ENCODE measurements around the gene ZNF776.
"Not testable (repeated sequence)": the region's sequence is repeated elsewhere in the genome, so short reads cannot be mapped to it uniquely, and the experiment has no call there.

ZNF776 gene

DNA sequence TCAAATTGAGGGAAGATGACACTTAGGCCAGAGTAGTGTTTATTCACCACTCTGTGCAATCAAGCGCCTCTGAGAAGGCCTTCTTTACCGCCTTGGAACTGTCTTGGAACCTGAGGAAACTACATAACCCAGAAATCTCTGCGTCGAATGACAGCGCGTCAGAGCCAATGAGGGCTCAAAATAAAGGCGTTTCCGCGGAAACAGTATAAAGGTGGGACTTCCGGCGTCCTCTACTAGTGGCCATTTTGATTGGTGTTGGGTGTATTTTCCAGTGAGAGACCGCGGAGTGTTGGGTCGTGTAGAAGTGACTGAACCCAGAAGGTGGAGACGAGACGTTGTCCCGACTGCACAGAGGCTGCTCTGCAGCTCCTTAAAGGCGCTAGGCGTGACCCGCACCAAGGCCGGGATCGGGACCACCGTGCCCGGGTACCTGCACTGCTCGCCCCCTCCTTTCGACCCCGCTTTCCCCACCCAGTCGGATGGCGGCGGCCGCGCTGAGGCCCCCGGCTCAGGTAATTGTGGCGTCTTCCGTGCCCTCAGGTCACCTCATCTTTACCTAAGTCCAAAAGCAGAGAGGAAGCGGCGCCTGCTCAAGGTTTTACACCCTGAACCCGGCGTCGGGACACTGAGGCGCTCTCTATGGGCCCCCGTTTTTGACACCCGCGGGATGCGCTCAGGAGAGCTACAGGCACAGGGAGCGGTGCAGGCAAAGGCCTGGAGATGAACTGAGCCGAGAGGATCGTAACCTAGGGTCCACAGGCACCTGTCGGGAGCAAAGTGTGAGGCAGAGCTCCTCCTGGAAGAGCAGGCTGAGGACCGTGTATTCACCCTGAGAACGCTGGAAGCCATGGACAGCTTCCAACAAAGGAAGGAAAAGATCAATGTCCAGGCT lies at the start of gene ZNF776:
ZNF776 (plus strand) TSS at position 236 of the 892 bp plus-strand sequence; CDS start at position 480, 244 bp downstream.
- peak; percentile 70 to 74 for DNase-seq (ENCODE audit: low read depth in 2 of 2)

DNA sequence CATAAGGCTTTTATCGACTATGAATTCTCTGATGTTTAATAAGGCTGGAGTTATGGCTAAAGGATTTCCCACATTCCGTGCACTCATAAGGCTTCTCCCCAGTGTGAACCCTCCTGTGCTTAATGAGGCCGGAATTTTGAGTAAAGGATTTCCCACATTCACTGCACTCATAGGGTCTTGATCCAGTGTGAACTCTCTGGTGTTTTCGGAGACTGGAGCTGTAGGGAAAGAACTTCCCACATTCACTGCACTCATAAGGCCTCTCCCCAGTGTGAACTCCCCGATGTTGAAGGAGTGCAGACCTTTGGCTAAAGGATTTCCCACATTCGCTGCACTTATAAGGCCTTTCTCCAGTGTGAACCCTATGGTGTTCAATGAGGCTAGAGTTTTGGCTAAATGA lies 45.0 kb upstream of the ZNF776 start:
- DNase-seq (ENCODE audit: low read depth in 2 of 2) = no peak

DNA sequence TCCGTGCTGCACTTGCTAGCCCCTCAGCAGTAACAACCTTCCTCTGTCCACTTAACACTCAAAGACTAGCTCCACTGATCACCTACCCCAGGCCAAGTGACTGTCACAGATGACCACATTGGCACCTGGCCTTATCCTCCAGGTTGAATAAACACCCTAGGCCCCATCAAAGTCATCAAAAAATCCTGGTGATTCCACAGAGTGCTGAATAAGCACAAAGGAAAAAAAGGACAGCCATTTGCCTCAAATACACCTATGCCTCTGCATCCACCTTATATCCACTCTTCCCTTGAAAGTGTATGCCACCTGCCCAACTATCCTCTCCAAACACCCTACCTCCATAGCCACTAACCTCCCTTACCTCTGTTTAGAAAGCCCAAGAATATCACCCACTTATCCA lies 40.3 kb upstream of the ZNF776 start:
- DNase-seq (ENCODE audit: low read depth in 2 of 2) = no peak

DNA sequence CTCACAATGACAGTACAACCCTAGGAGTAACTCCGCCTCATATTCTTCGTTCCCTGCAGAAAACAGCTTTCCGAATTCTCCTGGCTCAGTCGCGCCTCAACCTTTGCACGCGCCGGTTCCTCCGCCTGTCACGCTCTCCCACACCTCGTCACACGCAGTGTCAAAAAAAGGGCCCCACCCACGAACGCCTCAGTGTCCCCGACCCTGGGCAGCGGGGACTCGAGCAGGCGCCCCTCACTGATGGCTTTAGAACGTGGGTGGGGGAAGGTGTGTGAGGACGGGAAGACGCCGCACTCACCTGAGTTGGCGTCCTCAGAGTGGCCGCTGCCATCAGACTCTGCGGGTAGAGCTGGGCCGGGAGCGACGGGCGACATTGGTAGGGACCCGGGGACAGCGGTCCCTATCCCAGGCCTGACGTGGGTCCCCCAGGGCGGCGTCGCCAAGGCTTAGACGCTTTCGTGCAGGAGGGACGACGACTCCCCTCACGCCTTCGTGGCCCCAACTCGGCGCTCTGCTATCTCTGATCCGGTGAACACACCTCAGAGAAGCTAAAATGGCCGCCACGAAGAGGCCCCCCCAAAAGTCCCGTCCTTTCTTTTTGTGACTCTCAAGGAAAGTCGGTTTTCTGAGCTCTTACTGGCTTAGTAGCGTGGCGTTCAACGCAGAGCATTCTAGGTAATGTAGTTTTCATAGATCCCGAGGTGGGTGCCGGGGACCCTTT lies 37.8 kb upstream of the ZNF776 start, which contains the start of gene ZNF154:
ZNF154 (minus strand) TSS at position 564 of the 721 bp plus-strand sequence; CDS start at position 331, 233 bp downstream.
- no peak for DNase-seq (ENCODE audit: low read depth in 2 of 2)

DNA sequence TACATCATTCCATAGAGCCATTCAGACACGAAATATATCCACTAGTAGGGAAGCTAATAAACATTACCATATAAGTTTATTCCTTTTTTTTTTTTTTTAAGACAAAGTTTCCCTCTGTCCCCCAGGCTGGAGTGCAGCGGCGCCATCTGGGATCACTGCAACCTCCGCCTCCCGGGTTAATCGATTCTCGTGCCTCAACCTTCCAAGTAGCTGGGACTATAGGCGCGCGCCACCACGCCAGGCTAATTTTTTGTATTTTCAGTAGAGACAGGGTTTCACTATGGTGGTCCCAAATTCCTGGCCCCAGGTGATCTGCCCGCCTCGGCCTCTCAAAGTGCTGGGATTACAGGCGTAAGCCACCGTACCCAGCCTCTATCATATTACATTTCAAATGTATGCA lies 37.0 kb upstream of the ZNF776 start:
- no peak for DNase-seq (ENCODE audit: low read depth in 2 of 2)

DNA sequence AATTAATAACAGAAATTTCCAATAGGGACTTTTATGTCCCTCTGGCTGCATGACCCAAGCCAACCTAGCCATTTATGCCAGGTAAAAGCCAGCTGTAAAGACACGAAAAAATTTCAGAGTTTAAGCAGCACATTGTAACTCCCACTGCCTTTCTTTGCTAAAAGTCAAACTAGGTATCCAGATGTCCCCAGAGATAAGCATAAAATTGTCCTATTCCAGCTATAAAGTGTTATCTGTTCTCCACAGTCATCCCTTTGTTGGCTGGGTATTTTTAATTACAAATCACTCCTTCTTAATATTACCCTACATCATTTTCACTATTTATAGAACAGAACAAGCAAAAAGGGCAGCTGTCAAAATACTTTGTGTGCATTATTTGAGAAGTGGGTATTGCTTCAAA lies 34.4 kb upstream of the ZNF776 start:
- DNase-seq (ENCODE audit: low read depth in 2 of 2) = no peak

DNA sequence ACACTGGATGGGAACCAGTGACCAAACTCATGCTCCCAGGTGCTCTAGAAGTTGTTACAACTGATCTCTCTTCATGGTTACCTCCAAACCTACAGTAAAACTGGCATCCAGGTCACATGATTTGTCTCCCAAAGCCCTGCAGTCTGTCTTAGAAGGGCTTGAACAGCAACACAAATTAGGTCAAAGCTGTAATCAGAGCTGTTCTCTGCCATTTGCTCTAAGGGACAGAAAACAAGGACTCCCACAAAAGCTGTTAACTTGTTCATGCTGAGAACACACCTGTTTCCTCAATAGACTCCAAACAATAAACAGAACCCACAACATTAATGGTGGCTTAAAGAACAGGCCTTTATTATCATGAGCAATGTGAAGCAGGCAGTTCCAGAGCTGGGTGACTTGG lies 27.2 kb upstream of the ZNF776 start:
- DNase-seq (ENCODE audit: low read depth in 2 of 2) = no peak

DNA sequence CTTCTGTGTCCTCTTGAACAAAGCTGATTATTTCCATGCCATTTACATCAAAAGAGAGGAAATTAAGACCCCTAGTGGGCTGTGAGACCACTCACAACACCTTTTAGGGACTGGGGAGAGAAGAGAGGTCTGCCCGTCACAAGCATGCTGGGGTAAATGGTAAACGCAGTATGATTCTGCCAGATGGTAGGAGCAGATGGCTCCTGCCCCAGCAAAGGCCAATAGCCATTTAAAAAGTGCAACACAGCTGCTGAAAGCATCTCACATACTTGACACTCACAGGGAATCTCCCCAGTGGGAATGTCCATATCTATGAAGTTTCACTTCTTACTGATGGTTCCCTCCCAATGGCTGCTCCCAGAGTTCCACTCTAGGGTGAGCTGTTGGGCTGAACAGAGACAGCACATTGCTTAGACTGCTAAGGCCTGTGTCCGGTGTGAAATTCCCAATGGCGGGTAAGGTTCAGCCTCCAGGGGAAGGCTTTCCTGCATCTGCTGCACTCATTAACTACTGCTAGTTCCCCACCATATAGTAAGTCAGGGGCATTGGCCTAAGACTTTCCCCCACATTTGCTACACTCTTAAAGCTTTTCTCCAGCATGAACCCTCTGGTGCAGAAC lies 26.6 kb upstream of the ZNF776 start:
- no peak for DNase-seq (ENCODE audit: low read depth in 2 of 2)

DNA sequence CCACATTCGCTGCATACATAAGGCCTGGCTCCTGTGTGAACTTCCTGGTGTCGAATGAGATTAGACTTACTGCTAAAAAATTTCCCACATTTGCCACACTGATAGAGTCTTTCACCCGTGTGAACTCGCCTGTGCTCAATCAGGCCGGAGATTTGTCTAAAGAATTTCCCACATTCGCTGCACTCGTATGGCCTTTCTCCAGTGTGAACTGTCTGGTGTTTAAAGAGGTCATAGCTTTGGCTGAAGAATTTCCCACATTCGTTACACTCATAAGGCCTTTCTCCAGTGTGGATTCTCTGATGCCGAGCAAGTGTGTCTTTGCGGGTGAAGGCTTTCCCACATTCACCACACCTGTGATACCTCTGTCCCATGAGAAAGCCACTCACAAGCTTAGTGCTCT lies 25.7 kb upstream of the ZNF776 start:
- no peak for DNase-seq (ENCODE audit: low read depth in 2 of 2)

DNA sequence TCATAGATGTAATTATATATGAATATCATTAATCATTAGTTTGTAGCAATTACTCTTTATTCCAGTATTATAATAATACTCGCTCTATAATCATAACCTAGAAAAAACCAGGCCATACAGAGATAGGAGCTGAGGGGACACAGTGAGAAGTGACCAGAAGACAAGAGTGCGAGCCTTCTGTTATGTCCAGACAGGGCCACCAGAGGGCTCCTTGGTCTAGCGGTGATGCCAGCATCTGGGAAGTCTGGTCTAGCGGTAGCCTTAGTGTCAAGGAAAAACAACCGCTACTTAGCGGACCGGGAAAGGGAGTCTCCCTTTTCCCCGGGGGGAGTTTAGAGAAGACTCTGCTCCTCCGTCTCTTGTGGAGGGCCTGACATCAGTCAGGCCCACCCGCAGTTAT lies 8.3 kb upstream of the ZNF776 start:
- DNase-seq (ENCODE audit: low read depth in 2 of 2) = not testable (repeated sequence)

DNA sequence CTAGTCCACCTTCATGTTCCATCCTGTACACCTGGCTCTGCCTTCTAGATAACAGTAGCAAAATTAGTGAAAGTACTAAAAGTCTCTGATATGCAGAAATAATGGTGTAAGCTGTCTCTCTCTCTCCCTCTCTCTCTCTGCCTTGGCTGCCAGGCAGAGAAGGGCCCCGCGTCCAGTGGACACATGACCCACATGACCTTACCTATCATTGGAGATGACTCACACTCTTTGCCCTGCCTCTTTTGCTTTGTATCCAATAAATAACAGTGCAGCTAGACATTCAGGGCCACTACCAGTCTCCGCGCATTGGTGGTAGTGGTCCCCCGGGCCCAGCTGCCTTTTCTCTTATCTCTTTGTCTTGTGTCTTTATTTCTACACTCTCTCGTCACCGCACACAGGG lies 7.8 kb upstream of the ZNF776 start:
- DNase-seq (ENCODE audit: low read depth in 2 of 2) = not testable (repeated sequence)

DNA sequence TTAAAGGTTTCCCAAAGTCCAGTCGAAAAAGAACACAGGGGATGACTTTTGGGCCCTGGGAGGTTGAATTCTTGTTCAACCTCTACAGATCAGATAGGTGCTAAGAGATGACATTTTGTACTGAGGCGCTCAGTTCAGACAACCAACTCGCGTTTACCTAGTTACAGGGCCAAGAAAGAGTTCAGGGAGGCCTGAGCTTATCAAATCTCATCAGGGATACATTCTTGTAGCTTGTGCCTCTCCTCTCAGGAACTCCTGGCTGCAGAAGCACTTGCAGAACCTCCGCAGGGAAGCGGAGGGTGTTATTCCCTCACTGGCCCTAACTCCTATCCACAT lies 825 bp downstream of the ZNF776 start:
- DNase-seq (ENCODE audit: low read depth in 2 of 2) = no peak

DNA sequence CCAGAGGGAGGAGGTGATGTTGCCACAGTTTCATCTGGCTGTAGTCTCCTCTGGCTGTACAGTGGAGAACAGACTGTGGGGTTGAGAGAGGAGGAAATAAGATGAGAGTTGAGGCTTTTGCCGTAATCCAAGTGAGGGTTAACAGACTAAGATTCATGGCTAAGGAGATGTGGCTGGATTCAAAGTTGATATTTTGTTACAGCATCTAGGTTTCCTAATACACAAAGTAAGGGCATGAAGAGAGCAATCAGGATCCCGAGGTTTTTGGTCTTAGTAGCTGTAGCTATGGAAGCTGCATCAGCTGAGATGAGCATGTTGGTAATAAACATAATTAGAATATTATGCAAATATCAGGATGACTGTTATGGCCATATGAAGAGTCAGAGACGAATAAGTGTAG lies 1.4 kb downstream of the ZNF776 start:
- no peak for DNase-seq (ENCODE audit: low read depth in 2 of 2)

DNA sequence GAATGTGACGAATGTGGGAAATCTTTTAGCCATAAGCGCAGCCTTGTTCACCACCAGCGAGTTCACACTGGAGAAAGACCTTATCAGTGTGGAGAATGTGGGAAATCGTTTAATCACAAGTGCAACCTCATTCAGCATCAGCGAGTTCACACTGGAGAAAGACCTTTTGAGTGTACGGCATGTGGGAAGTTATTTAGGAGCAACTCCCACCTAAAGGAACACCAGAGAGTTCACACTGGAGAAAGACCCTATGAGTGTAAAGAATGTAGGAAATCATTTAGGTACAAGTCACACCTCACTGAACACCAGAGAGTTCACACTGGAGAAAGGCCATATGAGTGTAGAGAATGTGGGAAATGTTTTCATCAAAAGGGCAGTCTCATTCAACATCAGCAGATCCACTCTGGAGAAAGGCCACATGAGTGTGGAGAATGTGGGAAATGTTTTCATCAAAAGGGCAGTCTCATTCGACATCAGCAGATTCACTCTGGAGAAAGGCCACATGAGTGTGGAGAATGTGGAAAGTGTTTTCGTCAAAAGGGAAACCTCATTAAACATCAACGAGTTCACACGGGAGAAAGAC lies 7.6 kb downstream of the ZNF776 start:
- DNase-seq (ENCODE audit: low read depth in 2 of 2) = no peak

DNA sequence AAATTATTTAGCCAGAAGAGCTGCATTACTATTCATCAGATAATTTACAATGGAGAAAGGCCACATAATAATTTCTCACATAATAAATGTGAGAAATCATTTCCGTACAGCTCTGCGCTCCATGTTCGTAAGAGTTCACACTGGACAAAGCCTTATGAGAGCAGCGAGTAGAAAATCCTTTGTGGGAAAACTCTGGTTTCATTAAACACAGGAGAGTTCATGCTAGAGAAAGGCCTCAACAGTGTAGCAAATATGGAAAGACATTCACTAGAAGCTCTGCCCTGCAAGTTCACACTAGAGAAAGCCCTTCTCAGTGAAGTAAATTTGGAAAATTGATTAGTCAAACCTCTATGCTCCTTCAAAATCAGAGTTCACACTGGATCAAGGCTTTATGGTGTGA lies 8.4 kb downstream of the ZNF776 start:
- DNase-seq (ENCODE audit: low read depth in 2 of 2) = no peak

DNA sequence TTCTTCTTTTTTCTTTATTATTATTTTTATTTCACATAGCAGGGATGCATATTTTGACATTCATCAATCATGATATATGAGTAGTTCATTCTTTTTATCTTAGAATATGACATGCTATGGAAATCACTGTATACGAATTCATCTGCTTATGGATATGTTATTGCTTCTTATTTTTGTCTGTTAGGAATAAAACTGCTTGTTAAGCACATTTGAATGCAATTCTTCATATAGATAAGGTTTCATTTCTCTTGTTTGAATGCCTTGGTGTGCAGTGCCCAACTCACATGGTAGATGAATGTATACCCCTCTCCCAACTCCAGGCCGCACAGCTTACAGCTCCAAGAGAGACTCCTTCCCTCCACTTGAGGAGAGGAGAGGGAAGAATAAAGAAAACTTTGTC lies 11.3 kb downstream of the ZNF776 start:
- no peak for DNase-seq (ENCODE audit: low read depth in 2 of 2)

DNA sequence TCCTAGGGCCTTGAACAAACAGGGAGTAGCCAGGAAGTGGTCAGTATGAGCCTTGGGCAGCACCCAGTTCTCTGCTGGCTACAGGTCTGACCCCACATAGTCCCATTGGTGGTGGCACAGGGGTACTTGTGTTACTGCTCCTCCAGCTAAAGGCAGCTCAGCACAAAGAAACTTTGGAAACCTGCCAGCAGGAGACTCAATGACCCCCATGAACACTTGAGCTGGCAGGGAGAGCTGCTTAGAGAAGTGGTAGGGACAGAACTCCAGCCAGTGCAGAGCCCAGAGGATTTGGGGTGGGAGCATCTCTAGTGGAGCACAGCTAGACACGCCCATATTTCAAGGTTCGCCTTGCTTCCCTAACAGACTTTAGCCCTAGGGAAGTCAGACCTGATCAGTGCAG lies 12.5 kb downstream of the ZNF776 start:
- no peak for DNase-seq (ENCODE audit: low read depth in 2 of 2)

DNA sequence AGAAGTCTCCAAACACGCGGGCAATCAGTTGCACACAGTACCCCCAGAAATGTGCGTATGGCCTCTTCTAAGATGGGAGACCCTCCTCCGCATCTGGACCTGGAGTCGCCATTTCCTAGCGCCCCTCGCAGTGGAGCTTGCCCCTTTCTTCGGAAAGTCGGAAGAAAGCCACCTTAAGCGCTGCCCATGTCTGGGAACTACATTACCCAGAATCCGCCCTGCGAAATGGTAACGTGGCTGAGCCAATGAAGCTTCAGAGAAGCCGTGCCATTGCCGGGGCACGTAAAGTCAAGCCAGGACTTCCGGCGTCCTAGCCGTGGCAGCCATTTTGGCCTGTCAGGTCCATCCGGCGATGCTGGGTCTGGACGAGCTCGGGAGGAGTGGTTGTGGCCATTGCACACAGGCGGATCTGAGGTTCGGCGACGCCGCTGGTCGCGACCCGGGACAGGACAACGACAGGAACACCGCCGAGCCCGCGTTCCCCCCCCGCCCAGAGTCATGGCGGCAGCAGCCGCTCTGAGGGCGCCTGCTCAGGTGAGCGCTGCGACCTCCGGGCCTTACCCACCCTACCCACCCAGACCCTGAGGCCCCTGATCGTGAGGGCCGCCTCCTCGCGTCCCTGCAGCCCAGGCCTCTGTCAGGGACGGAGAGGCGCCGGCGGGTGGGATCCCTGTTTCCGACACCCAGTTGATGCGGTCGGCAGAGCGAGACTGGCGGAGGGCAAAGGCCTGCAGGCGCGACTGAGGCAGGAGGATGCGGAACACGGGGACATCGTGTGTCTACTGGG lies 22.9 kb downstream of the ZNF776 start, which contains the start of gene ZNF586:
ZNF586 (plus strand) TSS at position 332 of the 787 bp plus-strand sequence; CDS start at position 499, 167 bp downstream.
- peak; percentile 78 to 79 for DNase-seq (ENCODE audit: low read depth in 2 of 2)

DNA sequence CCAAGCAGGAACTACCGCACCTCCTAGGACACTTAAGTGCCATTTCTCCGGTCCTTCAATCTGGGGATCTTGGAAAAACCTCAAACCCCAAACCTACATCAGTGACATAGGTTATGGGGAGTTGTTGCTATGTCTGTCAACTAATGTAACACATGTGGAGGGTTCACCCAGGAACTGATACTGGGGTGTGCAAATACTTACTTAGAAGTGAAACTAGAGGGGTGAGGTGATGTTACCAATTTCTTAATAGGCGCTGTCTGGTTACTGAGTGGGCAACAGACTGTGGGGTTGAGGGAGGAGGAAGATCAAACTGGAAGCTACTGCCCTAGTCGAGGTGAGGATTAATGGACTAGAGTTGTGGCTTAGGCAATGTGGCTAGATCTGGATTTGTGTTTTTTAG lies 24.8 kb downstream of the ZNF776 start:
- DNase-seq (ENCODE audit: low read depth in 2 of 2) = no peak

DNA sequence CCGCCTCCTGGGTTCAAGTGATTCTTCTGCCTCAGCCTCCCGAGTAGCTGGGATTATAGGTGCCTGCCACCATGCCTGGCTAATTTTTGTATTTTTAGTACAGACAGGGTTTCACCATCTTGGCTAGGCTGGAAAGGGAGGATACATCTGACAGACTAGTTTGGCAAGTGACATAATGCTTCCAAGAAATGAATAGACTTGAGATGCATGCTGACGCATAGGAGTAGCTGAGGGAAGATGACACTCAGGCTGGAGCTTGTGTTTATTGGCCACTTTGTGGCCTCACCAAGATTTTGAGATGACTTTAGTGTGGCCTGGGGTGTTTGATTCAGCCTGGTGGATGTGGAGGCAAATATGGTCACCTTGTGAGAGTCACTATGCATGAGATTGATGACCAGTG lies 26.9 kb downstream of the ZNF776 start:
- no peak for DNase-seq (ENCODE audit: low read depth in 2 of 2)

DNA sequence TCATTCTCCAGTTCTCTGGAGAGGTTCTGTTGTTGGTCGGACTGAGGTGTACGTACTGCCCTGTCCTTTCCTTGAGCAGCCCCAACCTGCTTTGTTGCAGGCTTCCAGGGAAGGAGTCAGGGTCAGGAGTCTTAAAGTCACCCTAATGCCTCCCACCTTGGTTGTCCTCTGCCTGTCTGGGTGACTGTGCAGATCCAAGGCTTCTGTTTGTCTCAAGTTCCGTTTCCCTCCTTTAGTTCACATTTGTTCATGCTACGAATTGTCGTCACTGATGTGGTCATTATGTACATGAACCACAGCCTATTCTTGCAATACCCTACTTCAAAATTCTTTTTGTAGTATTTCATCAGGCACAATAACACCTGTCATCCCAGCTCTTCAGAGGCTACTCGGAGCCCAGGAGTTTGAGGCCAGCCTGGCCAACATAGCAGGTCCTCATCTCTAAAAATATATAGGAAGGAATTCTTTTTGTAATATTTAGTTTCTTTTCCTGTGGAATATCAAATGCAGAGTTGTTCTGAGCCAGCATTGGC lies 30.2 kb downstream of the ZNF776 start:
- DNase-seq (ENCODE audit: low read depth in 2 of 2) = no peak

Data from stimulated activated CD4-positive, alpha-beta T cell treated with anti-CD3 and anti-CD28 coated beads, Interleukin-15, amount 100 ng/mL, for 48 hours (primary cell).